ENCODE results near the gene UBE2E1.

UBE2E1 gene

DNA sequence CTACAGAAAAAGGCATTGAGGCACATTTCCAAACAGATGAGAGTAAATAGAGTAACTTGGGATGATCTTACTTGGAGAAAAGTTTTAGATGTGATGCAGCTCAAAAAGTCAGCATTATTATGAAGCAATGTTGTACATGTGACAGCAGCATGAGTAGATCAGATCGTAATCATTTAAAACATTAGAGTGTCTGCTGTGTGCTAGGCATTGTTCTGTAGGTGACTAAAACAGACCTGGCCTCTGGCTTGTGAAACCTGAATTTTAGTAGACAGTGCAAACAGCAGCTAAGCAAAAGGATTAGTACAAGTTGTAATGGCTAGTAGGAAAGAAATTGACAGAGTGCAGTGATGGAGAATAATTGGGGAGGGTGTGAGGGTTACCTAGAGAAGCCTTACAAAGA, 15.1 kb downstream of the UBE2E1 start:
- no peak for DNase-seq
- no peak for TF ChIP-seq POLR2A (IDR thresholded peaks at IDR 0.05; ENCODE audit: low read length)
- no peak for TF ChIP-seq GATA1 (IDR thresholded peaks at IDR 0.05; ENCODE audit: low read depth, low read length)

DNA sequence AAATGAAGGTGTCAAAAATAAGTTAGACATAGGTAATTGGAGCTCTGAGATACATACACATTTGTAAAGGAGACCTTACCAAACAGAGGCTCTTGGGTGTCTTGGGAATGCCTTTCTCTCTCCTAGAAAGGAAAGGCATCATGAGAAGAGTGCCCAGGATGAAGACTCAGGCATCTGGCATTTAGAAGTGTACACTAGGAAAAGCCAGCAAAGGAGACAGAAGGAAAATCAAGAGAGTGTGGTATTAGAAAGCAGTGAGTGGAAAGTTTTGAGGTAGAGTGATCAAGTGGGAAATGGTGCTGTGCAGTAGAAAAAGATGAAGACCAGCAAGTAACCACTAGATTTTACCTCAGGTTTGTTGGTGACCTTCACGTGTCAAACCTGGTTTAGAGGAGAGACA, 16.1 kb downstream of the UBE2E1 start:
- DNase-seq: no peak
- TF ChIP-seq POLR2A (IDR thresholded peaks at IDR 0.05; ENCODE audit: low read length) (no peak), GATA1 (IDR thresholded peaks at IDR 0.05; ENCODE audit: low read depth, low read length) (no peak)

DNA sequence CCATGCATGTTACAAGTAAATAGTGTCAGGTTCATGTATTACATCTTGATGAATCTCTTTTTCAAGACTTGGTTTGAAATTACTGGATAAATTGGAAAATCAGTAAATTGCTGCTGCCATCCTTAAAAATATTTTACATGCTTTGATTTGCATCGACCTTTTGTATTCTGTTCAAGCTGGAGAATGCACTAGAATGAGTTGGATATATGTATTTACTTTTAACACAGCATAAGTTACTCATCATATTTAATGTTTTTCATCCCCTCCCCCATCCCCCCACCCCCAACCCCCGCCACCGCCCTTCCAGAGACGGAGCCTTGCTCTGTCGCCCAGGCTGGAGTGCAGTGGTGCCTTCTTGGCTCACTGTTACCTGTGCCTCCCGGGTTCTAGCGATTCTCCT, 16.8 kb downstream of the UBE2E1 start:
- TF ChIP-seq POLR2A (IDR thresholded peaks at IDR 0.05; ENCODE audit: low read length) (no peak), GATA1 (IDR thresholded peaks at IDR 0.05; ENCODE audit: low read depth, low read length) (no peak)
- no peak for DNase-seq

DNA sequence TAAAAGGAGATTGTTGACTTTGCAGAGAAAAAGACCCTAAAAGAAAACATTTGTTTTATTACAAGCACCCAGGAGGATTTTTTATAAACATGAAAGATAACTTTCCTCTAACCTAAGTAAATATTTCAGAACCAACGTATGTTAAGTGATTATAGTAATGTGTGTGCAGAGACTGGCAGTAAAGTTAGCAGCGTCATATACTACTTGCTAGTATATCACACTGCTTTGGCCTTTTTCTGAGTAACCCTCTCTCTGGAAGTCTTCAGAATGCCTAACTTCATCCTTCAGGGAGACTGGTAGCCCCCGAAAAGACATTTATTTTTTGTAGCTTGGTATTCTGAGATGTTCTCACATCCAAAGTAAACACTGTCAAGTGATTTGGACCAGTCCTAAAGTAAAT, 17.9 kb downstream of the UBE2E1 start:
- TF ChIP-seq GATA1 (IDR thresholded peaks at IDR 0.05; ENCODE audit: low read depth, low read length) (no peak), POLR2A (IDR thresholded peaks at IDR 0.05; ENCODE audit: low read length) (no peak)
- DNase-seq: no peak

DNA sequence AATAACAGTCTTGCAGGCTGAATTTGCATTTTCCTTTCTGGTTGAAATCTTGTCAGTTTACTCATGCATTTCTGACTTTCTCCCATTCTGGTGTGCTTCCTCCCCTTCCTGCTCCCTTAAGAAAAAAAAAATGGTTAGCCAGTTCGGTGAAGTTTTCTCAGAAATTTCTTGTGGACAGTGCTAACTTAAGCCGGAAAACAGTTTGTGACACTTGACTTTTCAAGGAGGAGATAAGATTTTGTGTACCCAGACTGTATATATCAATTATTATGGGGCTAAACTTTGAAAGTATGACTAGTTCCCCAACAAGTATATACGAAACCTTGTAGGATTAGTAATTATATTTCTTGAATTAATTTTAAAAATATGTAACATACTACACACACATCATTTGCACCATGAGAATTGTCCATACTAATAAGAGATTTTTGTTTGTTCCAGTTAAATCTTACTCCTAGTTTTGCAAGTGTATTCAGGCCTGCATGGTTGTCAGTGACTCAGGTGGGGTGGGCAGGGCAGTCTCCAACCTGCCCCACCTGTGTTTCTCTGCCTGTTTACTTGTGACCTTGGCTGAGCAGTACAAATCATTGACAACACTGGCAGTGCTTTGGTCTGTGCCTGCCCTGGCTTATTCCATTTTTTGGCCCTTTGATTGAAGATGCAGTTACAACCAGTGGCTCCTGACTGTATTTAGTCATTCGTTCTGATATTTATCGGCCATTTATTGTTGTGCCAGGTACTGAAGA, 19.1 kb downstream of the UBE2E1 start:
- no peak for TF ChIP-seq POLR2A (IDR thresholded peaks at IDR 0.05; ENCODE audit: low read length)
- TF ChIP-seq GATA1 (IDR thresholded peaks at IDR 0.05; ENCODE audit: low read depth, low read length): no peak
- DNase-seq: no peak

DNA sequence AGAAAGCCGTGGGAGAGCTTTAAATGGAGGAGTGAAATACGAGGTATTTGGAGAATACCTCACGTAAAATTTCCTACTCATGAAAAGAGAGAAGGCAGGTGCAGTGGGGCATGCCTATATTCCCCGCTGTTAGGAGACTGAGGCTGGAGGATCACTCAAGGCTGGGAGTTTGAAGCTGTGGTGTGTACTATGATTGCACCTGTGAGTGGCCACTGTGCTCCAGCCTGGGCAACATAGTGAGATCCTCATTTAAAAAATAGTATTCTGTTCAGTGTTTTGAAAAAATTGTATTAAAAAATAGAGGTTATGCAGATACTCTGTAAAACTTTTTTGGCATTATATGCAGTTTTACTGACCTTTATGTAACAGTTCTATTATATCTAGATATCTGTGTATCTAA, 20.0 kb downstream of the UBE2E1 start:
- TF ChIP-seq POLR2A (IDR thresholded peaks at IDR 0.05; ENCODE audit: low read length) (no peak), GATA1 (IDR thresholded peaks at IDR 0.05; ENCODE audit: low read depth, low read length) (no peak)
- DNase-seq: no peak

DNA sequence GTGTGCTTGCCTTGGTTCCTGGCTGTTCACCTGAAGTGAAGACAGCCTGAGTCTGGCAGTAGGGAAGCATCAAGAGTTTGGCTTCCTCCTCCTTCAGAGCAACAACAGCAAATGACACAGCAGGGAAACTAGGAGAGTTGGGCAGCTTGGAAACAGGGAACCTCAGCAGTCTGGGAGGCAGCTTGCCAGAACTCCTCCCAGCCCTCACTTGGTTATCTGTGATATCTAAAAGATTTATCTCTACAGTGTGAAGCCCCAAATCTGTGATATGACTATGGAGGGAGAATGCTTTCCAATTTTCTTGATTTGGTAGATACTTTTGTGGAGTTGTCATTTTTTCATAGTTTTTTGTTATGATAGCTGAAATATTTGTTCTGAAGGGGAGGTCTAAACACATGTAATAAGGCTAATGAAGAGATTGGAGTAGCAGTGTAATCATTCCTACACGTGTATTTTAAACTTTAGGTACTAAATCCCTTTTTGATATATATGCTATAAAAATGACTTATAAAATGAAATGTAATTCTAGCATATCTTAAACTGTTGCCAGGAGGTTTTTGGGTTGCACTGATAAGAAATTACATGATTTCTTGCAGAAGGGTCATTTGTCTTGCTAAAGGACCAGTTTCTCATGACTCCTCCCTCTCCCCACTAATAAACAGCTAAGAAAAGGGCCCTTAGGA, 20.8 kb downstream of the UBE2E1 start:
- peak in 1 of 2 experiments; percentile 2 for DNase-seq
- TF ChIP-seq POLR2A (IDR thresholded peaks at IDR 0.05; ENCODE audit: low read length): no peak
- TF ChIP-seq GATA1 (IDR thresholded peaks at IDR 0.05; ENCODE audit: low read depth, low read length): no peak

DNA sequence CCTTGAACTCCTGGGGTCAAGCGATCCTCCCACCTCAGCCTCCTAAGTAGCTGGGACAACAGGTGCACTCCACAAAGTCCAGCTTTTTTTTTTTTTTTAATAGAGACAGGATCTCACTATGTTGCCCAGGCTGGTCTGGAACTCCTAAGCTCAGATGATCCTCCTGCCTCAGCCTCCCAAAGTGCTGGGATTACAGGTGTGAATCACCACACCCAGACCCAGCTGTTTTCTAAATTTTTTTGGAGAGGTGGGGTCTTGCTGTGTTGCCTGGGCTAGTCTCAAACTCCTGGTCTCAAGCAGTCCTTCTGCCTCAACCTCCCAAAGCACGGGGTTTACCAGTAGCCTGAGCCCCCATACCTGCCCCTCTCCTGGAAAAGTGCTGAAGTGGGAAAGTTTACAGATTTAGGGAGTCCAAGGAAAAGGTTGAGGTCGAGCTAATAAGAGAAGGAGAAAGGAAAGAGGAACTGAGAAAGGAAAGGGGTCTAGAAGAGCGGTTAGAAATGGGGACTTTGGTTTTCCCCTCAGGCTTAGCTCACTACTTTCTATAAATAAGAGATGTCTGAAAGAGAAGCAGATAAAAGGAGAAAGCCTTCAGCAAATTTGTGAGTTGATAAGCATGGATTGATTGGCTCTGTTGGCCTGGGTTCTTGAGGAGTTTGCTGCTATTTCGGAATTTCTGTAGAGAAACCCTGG, 23.6 kb downstream of the UBE2E1 start:
- DNase-seq: no peak
- TF ChIP-seq GATA1 (IDR thresholded peaks at IDR 0.05; ENCODE audit: low read depth, low read length) (no peak), POLR2A (IDR thresholded peaks at IDR 0.05; ENCODE audit: low read length) (no peak)

DNA sequence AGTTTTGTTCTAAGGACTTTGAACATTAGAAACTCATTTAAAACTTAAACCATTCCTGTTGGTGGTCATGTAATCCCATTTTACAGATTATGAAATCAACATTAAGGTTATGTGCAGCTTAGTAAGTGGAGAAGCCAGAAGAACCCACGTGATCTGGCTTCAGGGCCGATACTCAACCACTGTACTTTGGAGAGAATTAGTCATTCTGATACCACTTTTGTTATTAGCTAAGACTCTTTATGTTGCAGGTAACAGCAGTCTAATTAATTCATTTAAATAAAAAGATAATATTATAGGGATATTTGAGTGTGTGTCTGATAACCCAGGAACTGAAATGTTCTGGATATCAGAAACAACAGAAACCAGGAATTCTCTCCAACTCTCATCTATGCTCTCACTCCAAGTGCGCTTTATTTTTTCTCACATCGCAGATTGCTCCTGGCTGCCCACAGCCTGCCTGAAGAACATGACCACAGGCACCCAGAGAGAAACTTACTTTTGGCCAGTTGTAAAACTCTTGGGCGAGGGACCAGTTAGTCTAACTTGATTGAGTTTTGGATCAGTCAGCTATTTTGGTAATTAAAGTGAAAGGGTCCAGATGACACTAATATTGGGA, 25.2 kb downstream of the UBE2E1 start:
- no peak for TF ChIP-seq GATA1 (IDR thresholded peaks at IDR 0.05; ENCODE audit: low read depth, low read length)
- TF ChIP-seq POLR2A (IDR thresholded peaks at IDR 0.05; ENCODE audit: low read length): no peak
- no peak for DNase-seq

DNA sequence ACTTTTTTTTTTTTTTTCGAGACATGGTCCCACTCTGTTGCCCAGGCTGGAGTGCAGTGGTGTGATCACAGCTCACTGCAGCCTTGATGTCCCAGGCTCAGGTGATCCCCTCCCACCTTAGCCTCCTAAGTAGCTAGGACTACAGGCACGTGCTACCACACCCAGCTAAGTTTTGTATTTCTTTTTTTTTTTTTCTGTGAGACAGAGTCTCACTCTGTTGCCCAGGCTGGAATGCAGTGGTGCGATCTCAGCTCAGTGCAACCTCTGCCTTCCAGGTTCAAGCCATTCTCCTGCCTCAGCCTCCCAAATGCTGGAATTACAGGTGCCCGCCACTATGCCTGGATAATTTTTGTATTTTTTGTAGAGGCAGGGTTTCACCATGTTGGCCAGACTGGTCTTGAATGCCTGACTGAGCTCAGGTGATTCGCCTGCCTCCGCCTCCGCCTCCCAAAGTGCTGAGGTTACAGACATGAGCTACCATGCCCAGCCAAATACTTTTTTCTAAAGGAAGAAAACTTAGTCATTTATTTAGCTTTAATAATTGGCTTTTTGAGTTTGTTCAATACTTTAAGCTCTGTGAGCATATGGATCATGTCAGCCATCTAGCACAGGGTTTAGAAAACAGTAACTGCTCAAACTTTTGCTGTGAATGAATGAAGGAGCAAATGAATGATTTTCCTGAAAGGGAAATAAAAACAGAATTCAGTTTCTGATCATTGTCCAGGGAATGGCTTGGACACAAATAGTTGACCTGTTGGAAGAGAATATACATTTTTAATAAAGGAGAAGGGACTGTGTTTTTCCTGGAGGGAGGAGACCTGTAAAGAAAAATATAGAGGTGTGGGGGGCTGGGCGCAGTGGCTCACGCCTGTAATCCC, 26.0 kb downstream of the UBE2E1 start:
- no peak for DNase-seq
- no peak for TF ChIP-seq POLR2A (IDR thresholded peaks at IDR 0.05; ENCODE audit: low read length)
- no peak for TF ChIP-seq GATA1 (IDR thresholded peaks at IDR 0.05; ENCODE audit: low read depth, low read length)

DNA sequence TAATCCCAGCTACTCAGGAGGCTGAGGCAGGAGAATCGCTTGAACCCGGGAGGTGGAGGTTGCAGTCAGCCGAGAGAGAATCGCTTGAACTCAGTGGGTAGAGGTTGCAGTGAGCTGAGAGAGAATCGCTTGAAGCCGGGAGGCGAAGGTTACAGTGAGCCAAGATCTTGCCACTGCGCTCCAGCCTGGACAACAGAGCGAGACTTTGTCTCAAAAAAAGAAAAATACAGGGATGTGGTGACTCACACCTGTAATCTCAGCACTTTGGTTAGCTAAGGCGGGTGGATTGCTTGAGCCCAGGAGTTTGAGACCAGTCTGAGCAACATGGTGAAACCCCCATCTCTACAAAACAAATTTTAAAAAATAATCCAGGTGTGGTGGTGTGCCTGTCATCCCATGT, 26.8 kb downstream of the UBE2E1 start:
- DNase-seq: no peak

DNA sequence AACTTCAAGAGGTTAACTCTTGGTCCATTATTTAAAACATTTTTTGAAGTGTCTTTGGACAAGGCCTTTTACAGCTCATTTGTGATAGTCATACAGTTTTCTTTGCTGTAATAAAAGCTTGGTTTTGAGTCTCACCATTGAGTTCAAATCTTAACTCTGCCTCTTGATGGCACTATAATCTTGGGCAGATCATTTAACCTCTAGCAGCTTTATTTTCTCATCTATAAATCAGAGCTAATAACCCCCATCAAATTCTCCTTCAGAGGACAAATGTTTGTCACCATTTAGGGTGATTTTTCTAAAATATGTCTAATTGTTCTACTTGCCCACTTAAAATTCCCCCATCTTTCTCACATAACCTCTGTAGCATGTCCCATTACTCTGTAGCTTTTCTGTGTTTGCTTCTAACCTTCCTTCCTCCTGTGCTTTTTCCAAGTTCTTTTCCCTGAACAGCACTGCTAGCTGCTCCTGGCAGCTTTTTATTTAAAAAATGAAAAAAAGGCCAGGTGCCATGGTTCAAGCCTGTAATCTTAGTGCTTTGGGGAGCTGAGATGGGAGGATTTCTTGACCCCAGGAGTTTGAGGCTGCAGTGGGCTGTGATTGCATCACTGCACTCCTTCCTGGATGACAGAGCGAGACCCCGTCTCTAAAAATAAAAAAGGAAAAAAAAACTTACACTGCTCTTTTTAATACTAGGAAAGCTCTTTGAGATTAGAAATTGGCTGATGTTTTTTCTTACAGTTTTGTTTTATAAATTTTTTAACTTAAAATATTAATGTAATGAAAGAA, 28.5 kb downstream of the UBE2E1 start:
- TF ChIP-seq GATA1 (IDR thresholded peaks at IDR 0.05; ENCODE audit: low read depth, low read length) (no peak), POLR2A (IDR thresholded peaks at IDR 0.05; ENCODE audit: low read length) (no peak)
- no peak for DNase-seq

More for the DNA sequence above, 26.8 kb downstream of the UBE2E1 start:
- TF ChIP-seq GATA1 (IDR thresholded peaks at IDR 0.05; ENCODE audit: low read depth, low read length) (no peak), POLR2A (IDR thresholded peaks at IDR 0.05; ENCODE audit: low read length) (no peak)
